Cardiac fibroblast (primary cell): ENCODE results near the gene C1orf94.

Experiments used
- DNase-seq, 2 donors: peaks; one replicate each; pipeline versions ENCODE4 v3.0.0 to v3.0.0-alpha.2; 2010; ENCODE audit warnings: low read depth in 2 of 2
- H3K4me3 ChIP-seq, 2 donors: replicated peaks in 1 of 2; 1 replicate in 1 of 2; 2 replicates in 1 of 2; pipeline ENCODE4 v1.5.1; 2011; ENCODE audit warnings: low read depth in 2 of 2, low read length in 2 of 2, mild to moderate bottlenecking in 2 of 2, moderate library complexity in 1 of 2
- TF ChIP-seq, protein P1 (sequence below): IDR thresholded peaks from one replicate; pipeline ENCODE4 v1.5.1; 2011; ENCODE audit warnings: low read depth, mild to moderate bottlenecking, low read length, inconsistent platforms

Gene C1orf94

DNA sequence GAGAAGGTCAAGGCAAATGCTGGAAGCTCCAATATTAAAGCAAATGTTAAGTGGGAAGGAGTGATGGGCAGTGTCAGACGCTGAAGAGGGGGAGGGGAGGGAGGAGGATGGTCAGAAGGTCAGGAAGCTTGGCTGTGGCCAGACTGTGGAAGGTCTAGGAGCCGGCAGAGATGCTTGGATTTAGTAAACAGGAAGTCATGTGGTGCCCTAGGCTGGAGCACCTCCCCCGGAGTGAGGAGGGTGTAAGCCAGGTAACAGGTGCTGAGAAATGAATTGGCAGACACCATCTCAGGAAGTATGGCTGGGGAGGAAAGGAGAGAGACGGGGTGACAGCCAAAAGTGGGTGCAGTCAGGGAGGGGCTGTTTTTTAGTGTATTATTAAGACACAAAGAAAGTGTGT lies 29.4 kb upstream of the C1orf94 start:
- no peak overlapping the region for H3K4me3 ChIP-seq
- no peak for DNase-seq
- TF ChIP-seq, protein P1, sequence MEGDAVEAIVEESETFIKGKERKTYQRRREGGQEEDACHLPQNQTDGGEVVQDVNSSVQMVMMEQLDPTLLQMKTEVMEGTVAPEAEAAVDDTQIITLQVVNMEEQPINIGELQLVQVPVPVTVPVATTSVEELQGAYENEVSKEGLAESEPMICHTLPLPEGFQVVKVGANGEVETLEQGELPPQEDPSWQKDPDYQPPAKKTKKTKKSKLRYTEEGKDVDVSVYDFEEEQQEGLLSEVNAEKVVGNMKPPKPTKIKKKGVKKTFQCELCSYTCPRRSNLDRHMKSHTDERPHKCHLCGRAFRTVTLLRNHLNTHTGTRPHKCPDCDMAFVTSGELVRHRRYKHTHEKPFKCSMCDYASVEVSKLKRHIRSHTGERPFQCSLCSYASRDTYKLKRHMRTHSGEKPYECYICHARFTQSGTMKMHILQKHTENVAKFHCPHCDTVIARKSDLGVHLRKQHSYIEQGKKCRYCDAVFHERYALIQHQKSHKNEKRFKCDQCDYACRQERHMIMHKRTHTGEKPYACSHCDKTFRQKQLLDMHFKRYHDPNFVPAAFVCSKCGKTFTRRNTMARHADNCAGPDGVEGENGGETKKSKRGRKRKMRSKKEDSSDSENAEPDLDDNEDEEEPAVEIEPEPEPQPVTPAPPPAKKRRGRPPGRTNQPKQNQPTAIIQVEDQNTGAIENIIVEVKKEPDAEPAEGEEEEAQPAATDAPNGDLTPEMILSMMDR = no peak

DNA sequence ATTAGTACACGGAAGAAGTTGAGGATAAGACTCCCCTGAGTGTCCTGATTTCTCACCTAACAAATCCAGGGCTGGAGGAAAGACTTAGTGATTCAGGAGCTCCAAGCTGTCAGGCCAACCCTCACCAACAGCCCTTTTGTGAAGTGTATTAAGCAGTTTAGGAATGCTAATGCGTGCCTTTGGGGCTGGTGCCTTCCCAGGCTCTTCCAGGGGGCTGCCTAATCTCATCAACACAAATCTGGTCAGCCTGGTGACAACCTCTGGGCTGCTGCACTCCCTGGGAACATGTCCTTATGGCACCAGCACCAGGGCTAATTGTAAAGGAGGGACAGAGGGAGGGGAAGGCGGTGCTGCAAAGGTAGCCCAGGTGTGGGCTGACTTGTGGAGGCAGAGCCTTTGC lies 27.2 kb upstream of the C1orf94 start:
- DNase-seq = no peak
- TF ChIP-seq, protein P1 = no peak
- H3K4me3 ChIP-seq = no peak overlapping the region

GRCh38 chr1:34153246-34153645 lies 23.5 kb upstream of the C1orf94 start:
- TF ChIP-seq, protein P1 = no peak
- no peak for DNase-seq
- H3K4me3 ChIP-seq = no peak overlapping the region

- DNase-seq = no peak
- TF ChIP-seq, protein P1 = no peak
- no peak overlapping the region for H3K4me3 ChIP-seq
These were observed 20.8 kb upstream of the C1orf94 start for GRCh38 chr1:34155860-34156259.

GRCh38 chr1:34156739-34157138 lies 20.0 kb upstream of the C1orf94 start:
- TF ChIP-seq, protein P1 = no peak
- no peak for DNase-seq
- H3K4me3 ChIP-seq = no peak overlapping the region

DNA sequence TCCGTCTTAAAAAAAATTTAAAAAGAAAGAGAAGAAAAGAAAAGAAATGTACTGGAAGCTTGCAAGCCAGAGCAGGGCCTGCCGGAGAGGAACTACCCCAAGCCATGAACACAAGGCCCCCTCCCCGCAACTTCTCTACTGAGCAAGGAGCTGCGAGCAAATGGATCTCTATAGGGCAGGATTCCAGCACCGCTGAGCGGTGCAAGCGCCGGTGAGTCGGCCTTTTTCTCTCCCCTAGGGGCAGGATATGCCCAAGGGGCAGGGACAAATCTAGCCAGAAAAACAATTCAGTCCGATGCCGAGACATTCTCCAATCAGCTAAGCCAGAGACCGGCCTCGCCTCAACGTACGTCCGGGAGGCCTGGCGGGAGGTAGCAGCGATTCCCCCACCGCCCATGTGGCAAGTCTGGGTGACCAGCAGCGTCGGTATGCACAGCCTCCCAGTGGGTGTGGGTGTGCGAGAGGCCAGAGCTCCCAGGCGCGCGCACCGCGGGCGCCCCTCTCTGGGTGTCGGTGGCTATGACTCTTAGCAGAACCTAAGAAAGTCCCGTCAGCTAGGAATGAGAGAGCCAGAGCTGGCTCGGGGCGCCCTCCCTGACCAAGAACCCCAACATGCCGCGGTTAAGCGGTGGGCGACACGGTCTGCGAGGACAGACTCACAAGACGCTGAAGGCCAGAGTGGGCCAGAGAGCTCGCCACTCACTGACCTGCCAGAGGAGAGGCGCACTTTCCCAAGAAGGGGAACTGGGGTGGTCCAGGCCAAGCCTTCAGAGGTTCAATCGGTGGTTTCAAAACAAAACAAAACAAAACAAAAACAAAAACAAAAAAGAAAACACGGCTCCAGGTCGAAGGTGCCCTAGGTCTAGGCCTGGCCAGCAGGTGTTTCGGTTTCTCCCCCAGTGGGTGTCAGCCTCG lies 13.6 kb upstream of the C1orf94 start:
- DNase-seq = peak; percentile 70 to 71
- TF ChIP-seq, protein P1 = peak; percentile 48
- peak overlapping the region; percentile 24 to 36 for H3K4me3 ChIP-seq
